ENCODE data around the gene SF3A1. TPM values are rescaled to one million over a fixed set of nuclear protein-coding genes. Genes with fewer than 3 reads are reported as not detected.

Gene SF3A1
- total RNA-seq, 1 donor from 2014 or later: 164 TPM

DNA sequence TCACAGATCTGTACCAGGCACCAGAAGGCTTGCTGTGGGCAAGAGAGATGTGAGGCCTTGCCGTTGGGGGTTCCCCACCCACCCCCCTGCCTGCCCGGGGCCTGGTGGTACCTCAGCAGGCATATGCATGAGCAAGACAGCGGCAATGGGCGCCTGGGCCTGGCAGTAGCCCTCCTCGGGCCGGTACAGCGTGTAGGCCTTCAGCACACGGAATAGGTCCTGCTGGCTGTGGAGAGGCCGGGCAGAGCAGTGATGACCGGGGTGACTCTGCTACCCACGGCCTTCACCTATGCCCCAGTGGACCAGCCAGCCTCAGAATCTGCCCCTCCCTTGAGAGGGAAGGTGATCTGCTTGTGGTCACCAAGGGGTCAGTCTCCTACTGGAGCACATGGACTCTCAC lies 61.9 kb downstream of the SF3A1 start:
- Histone ChIP-seq H3K27me3 (no peaks in the 10 kb centered on the region), H3K36me3 (peaks cover 81% of the 10 kb centered on the region), H3K9me3 (no peaks in the 10 kb centered on the region), H3K4me1 (peaks cover 44% of the 10 kb centered on the region), H3K27ac (peak overlapping the region; percentile 58), H3K4me3 (no peak overlapping the region)
- TF ChIP-seq, protein P1, sequence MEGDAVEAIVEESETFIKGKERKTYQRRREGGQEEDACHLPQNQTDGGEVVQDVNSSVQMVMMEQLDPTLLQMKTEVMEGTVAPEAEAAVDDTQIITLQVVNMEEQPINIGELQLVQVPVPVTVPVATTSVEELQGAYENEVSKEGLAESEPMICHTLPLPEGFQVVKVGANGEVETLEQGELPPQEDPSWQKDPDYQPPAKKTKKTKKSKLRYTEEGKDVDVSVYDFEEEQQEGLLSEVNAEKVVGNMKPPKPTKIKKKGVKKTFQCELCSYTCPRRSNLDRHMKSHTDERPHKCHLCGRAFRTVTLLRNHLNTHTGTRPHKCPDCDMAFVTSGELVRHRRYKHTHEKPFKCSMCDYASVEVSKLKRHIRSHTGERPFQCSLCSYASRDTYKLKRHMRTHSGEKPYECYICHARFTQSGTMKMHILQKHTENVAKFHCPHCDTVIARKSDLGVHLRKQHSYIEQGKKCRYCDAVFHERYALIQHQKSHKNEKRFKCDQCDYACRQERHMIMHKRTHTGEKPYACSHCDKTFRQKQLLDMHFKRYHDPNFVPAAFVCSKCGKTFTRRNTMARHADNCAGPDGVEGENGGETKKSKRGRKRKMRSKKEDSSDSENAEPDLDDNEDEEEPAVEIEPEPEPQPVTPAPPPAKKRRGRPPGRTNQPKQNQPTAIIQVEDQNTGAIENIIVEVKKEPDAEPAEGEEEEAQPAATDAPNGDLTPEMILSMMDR (IDR thresholded peaks at IDR 0.05): no peak
- intact Hi-C loops (cut with DNase I): no loop called here
- no peak for ATAC-seq
- no peak for DNase-seq

DNA sequence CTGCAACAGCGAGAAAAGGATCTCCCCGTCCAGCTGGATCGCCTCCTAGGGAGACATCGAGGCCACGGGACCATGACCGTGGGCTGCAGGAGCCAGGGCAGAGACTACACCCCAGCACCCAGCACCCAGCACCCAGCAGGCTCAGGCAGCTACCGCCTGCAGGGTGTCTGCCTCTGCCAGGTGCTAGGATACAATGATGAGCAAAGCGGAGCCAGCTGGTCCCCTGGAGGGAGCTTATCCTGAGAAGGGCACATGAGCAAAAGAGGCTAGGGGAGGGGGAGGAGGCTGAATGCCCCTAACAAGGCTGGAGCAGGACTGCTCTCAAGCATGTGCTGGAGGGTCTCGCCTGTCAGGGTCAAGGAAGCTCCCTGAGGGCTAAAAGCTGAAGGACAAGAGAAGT lies 62.6 kb downstream of the SF3A1 start:
- Histone ChIP-seq H3K4me1 (peaks cover 45% of the 10 kb centered on the region), H3K27ac (no peak overlapping the region), H3K27me3 (no peaks in the 10 kb centered on the region), H3K36me3 (peaks cover 73% of the 10 kb centered on the region), H3K9me3 (no peaks in the 10 kb centered on the region), H3K4me3 (no peak overlapping the region)
- DNase-seq (no peak), ATAC-seq (no peak)
- intact Hi-C loops (cut with DNase I): no loop called here
- TF ChIP-seq, protein P1 (IDR thresholded peaks at IDR 0.05): no peak

DNA sequence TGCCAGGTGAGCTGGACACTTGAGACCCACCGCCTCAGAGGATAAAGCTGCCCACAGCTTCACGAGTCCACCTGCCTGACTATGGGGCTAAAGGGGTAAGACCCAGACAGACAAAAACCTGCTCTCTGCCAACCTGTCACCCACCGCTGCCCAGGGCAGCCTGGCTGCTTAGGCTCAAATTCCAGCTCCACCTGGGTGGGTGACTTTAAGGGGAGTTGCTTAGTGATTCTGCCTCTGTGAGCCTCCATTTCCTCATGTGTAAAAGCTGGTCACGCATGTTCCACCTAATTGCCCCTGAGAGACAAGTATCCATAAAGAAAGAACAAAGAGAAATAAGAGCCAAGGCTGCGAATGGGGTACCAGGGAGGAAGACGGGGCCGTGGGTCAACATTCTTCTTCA lies 63.7 kb downstream of the SF3A1 start:
- Histone ChIP-seq H3K4me1 (peaks cover 54% of the 10 kb centered on the region), H3K27ac (peak overlapping the region; percentile 17), H3K4me3 (no peak overlapping the region), H3K9me3 (no peaks in the 10 kb centered on the region), H3K27me3 (no peaks in the 10 kb centered on the region), H3K36me3 (peaks cover 63% of the 10 kb centered on the region)
- intact Hi-C loops (cut with DNase I): no loop called here
- no peak for DNase-seq
- no peak for ATAC-seq
- TF ChIP-seq, protein P1 (IDR thresholded peaks at IDR 0.05): no peak

DNA sequence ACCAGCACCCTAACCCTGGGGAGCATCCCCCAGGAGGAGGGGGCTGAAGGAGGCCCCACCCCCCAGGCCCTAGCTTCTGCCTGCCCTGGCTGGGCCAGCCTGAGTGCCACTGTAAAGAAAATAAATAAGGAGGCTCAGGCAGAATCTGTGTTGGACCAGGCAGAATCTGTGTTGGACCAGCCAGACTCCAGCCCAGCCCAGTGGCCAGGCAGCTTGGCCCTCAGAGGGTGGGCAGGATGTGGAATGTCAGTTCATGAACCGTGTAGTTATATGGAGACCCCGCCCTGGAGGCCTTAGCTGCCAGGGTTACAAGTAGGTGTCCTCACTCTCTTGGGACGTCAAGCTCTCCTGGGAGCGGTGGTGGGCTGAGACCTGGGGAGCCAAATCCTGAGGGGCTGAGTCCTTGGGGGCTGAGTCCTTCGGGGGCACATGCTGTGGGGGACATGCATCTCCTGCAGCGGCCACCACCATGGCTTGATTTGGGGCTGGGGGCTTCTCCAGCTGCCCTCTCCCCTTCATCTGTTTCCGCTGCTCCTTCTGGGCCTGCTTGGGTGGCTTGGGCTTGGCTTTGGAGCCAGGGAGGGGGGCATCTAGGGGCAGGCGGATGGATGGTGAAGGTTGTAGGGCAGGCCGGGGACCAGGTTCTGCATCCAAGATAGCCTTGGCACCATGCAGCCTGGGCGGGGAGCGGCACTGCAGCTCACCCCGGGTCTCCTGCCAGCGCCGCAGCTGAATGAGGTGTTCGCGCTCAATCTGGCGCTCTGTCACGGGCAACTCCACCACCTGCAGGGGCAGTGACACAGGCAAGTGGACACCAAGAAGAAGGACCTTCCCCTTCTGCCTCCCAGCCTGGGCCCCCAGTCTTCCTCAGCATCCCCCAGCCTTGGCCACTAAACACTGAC lies 64.4 kb downstream of the SF3A1 start:
- Histone ChIP-seq H3K36me3 (peaks cover 57% of the 10 kb centered on the region), H3K4me3 (no peak overlapping the region), H3K27me3 (no peaks in the 10 kb centered on the region), H3K4me1 (peaks cover 50% of the 10 kb centered on the region), H3K9me3 (no peaks in the 10 kb centered on the region), H3K27ac (peak overlapping the region; percentile 92)
- no peak for ATAC-seq
- DNase-seq: no peak
- TF ChIP-seq, protein P1 (IDR thresholded peaks at IDR 0.05): no peak
- intact Hi-C loops (cut with DNase I): no loop called here

DNA sequence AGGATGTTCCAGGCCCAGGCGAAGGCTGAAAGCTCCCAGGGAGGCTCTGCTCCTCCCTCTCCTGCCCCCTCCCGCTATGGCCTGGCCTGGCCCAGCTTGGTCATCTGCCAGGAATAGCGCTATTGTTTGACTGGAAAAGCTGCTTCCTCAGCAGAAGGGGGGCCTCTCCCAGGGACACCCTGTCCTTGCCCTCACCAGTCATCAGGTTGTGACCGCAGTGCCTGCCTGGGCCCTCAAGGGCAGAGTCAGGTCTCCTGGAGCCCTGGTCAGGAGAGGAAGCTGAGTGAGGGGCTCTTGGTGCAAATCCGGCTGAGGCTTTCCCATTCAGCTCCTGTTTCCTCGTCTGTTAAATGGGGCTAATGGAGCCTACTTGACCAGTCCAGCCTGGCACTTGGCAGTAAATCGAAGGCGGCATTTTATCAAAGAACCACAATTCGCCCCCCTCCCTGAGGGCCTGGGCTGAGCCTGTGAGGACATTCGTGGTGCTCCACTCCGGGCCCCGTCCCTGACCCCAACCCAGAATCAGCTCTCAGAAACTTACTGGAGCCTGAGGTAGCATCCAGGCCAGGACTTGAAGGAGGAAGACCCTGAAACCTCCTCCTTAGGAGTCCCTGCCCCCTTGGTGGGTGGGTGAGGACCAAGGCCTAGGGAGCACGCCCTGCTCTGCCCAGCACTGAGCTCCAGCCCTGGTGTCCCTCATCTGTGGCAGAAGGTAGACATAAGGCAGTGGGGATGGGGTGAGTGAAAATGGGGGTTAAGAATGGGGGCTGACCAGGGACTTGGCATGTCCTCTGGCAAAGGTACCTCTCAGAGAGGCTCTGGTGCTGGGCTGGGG lies 65.4 kb downstream of the SF3A1 start:
- H3K36me3 ChIP-seq: peaks cover 46% of the 10 kb centered on the region

More for the DNA sequence above, 65.4 kb downstream of the SF3A1 start:
- Histone ChIP-seq H3K4me1 (peaks cover 40% of the 10 kb centered on the region), H3K9me3 (no peaks in the 10 kb centered on the region), H3K27ac (peak overlapping the region; percentile 92), H3K4me3 (no peak overlapping the region), H3K27me3 (no peaks in the 10 kb centered on the region)
- TF ChIP-seq, protein P1 (IDR thresholded peaks at IDR 0.05): no peak
- DNase-seq: peak; percentile 91
- ATAC-seq: peak; percentile 52
- intact Hi-C loops (cut with DNase I): no loop called here
